HEK293T (cell line): ENCODE data around the gene DHRSX.

Experiments used
- BHLHE40 ChIP-seq: fragments of 450-650 bp; IDR thresholded peaks from 2 replicates; pipeline ENCODE4 v1.6.1; 2016; ENCODE audit warnings: mild to moderate bottlenecking, moderate library complexity, borderline replicate concordance
- CTBP1 ChIP-seq: fragments of 450-650 bp; IDR thresholded peaks from 2 replicates; pipeline ENCODE4 v1.6.1; 2016; ENCODE audit warnings: borderline replicate concordance
- FOXA1 ChIP-seq: fragments of 450-650 bp; IDR thresholded peaks from 2 replicates; pipeline ENCODE4 v1.6.1; 2016; ENCODE audit warnings: mild to moderate bottlenecking
- FOXK2 ChIP-seq: fragments of 450-650 bp; IDR thresholded peaks from 2 replicates; pipeline ENCODE4 v1.6.1; 2016; ENCODE audit warnings: mild to moderate bottlenecking
- HDGF ChIP-seq: fragments of 450-650 bp; IDR thresholded peaks from 2 replicates; pipeline ENCODE4 v1.6.1; 2017; ENCODE audit warnings: antibody characterized with exemption, borderline replicate concordance
- LEF1 ChIP-seq: fragments of 450-650 bp; IDR thresholded peaks from 2 replicates; pipeline ENCODE4 v1.6.1; 2017; ENCODE audit warnings: mild to moderate bottlenecking, borderline replicate concordance
- NFRKB ChIP-seq: fragments of 450-650 bp; IDR thresholded peaks from 2 replicates; pipeline ENCODE4 v1.6.1; 2016; ENCODE audit warnings: mild to moderate bottlenecking, moderate library complexity
- SP1 ChIP-seq: fragments of 450-650 bp; IDR thresholded peaks from 2 replicates; pipeline ENCODE4 v1.6.1; 2017
- SUZ12 ChIP-seq: fragments of 450-650 bp; IDR thresholded peaks from 2 replicates; pipeline ENCODE4 v1.6.1; 2016; ENCODE audit warnings: mild to moderate bottlenecking
- TARDBP ChIP-seq: fragments of 450-650 bp; IDR thresholded peaks from 2 replicates; pipeline ENCODE4 v1.6.1; 2016
- ZNF384 ChIP-seq: fragments of 450-650 bp; IDR thresholded peaks from 2 replicates; pipeline ENCODE4 v1.6.1; 2016

DNA sequence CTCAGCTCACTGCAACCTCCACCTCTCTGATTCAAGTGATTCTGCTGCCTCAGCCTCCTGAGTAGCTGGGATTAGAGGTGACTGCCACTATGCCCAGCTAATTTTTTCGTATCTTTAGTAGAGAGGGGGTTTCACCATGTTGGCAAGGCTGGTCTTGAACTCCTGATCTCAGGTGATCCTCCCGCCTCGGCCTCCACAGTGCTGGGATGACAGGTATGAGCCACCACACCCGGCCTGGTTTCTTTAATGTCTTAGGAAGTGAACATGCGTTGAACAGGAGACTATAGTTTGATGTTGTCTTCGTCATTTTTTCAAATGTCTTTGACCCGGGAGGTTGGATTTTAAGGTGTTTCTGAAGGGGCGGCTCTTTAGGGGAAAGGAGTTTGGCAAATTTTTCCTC lies 91.0 kb downstream of the DHRSX start:
- TF ChIP-seq TARDBP (no peak), BHLHE40 (no peak), FOXK2 (no peak), SUZ12 (no peak), NFRKB (no peak), FOXA1 (no peak), HDGF (no peak), CTBP1 (no peak), LEF1 (no peak), ZNF384 (no peak), SP1 (no peak)
